AG09309 (cell line): ENCODE data around the gene DMWD.
A peak's percentile ranks its signal among the peaks of the same experiment; 100 is the strongest.

ENCODE experiments used
- DNase-seq: peaks from one replicate; pipeline ENCODE4 v3.0.0-alpha.2; 2010; ENCODE audit warnings: low read depth
- H3K4me3 ChIP-seq: 2 replicates; pipeline ENCODE4 v1.5.1; 2011; ENCODE audit warnings: mild to moderate bottlenecking, low read depth, low read length, moderate library complexity; ENCODE audit not compliant: control insufficient read depth
- TF ChIP-seq, protein P1 (sequence below): IDR thresholded peaks from 2 replicates; pipeline ENCODE4 v1.5.1; 2011; ENCODE audit warnings: mild to moderate bottlenecking, low read depth, low read length, inconsistent platforms; ENCODE audit not compliant: insufficient read depth, control insufficient read depth; ENCODE audit errors: missing control alignments

Gene DMWD, protein sequence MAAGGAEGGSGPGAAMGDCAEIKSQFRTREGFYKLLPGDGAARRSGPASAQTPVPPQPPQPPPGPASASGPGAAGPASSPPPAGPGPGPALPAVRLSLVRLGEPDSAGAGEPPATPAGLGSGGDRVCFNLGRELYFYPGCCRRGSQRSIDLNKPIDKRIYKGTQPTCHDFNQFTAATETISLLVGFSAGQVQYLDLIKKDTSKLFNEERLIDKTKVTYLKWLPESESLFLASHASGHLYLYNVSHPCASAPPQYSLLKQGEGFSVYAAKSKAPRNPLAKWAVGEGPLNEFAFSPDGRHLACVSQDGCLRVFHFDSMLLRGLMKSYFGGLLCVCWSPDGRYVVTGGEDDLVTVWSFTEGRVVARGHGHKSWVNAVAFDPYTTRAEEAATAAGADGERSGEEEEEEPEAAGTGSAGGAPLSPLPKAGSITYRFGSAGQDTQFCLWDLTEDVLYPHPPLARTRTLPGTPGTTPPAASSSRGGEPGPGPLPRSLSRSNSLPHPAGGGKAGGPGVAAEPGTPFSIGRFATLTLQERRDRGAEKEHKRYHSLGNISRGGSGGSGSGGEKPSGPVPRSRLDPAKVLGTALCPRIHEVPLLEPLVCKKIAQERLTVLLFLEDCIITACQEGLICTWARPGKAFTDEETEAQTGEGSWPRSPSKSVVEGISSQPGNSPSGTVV

DNA sequence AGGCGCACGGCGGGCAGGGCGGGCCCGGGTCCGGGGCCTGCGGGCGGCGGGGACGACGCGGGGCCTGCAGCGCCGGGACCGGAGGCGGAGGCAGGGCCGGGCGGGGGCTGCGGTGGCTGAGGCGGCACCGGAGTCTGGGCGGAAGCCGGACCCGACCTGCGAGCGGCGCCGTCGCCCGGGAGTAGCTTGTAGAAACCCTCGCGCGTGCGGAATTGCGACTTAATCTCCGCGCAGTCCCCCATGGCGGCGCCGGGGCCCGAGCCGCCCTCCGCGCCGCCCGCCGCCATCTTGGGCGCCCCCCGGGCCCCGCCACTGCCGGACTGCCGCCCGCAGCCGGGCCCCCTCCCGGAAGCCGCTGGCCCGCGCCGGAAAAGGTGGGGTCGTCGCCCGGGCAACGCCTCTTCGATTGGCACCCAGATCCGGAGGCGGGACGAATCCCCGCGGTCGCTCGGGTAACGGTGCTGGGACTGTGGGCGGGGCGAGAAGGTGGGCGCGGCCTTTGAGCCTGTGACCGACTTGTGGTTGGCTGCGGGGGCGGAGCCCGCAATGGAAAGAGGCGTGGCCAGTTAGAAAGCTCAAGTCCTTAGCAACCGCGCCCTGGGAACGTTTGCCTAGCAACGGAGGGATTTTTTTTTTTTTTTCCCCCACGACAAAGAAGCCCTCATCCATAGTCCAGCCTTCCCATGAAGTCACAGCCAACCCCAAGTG, at the start of gene DMWD:
DMWD (minus strand) TSS at position 376 of the 708 bp plus-strand sequence; CDS start at position 287, 89 bp downstream.
- TF ChIP-seq, protein P1, sequence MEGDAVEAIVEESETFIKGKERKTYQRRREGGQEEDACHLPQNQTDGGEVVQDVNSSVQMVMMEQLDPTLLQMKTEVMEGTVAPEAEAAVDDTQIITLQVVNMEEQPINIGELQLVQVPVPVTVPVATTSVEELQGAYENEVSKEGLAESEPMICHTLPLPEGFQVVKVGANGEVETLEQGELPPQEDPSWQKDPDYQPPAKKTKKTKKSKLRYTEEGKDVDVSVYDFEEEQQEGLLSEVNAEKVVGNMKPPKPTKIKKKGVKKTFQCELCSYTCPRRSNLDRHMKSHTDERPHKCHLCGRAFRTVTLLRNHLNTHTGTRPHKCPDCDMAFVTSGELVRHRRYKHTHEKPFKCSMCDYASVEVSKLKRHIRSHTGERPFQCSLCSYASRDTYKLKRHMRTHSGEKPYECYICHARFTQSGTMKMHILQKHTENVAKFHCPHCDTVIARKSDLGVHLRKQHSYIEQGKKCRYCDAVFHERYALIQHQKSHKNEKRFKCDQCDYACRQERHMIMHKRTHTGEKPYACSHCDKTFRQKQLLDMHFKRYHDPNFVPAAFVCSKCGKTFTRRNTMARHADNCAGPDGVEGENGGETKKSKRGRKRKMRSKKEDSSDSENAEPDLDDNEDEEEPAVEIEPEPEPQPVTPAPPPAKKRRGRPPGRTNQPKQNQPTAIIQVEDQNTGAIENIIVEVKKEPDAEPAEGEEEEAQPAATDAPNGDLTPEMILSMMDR = no peak
- peak within 1 kb of the TSS; percentile 80 for H3K4me3 ChIP-seq
- peak; percentile 93 for DNase-seq

DNA sequence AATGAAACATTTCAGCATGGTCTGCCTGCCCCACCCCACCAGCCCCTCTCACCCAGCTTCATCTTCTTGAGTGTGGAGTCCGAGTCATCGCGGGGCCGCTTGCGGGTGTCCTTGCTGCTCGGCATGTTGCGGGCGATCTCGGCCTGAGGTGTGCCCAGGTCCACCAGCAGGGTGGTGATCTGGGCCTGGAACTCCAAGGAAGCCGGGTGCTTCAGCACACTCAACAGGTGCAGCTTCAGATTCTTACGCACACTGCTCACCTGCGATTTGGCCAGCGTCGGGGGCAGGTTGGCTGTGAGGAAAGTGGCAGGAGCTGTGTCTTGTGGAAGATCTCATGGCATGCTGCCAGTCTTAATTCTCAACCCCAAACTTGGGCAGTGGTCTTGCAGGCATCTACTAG, 49.6 kb upstream of the DMWD start:
- TF ChIP-seq, protein P1 = no peak
- no peak for DNase-seq
- H3K4me3 ChIP-seq = no peak overlapping the region

- no peak overlapping the region for H3K4me3 ChIP-seq
- no peak for DNase-seq
- TF ChIP-seq, protein P1 = no peak
Measured at GRCh38 chr19:45834970-45835369, 42.3 kb upstream of the DMWD start.

DNA sequence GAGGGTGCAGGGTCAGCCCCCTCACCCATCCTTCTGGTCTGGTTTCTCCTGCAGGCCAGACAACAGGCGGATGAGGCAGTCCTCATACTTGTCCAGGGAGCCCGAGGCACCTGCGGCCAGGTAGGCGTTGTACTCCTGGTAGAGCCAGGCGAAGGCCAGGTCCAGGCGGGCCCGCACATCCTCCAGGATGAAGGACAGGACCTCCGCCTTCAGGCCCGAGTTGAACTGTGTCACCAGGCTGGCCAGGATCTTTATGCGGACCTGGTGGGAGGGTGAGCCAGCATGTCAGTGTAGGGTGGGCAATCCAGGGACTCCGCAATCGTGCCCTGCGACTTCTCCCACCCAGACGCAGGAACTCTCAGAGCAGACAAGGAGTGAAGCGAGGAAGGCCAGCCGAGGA, 36.3 kb upstream of the DMWD start:
- TF ChIP-seq, protein P1 = no peak
- no peak overlapping the region for H3K4me3 ChIP-seq
- DNase-seq = no peak

- DNase-seq = no peak
- TF ChIP-seq, protein P1 = no peak
- H3K4me3 ChIP-seq = no peak overlapping the region
Measured at GRCh38 chr19:45828523-45828922, 35.9 kb upstream of the DMWD start.

DNA sequence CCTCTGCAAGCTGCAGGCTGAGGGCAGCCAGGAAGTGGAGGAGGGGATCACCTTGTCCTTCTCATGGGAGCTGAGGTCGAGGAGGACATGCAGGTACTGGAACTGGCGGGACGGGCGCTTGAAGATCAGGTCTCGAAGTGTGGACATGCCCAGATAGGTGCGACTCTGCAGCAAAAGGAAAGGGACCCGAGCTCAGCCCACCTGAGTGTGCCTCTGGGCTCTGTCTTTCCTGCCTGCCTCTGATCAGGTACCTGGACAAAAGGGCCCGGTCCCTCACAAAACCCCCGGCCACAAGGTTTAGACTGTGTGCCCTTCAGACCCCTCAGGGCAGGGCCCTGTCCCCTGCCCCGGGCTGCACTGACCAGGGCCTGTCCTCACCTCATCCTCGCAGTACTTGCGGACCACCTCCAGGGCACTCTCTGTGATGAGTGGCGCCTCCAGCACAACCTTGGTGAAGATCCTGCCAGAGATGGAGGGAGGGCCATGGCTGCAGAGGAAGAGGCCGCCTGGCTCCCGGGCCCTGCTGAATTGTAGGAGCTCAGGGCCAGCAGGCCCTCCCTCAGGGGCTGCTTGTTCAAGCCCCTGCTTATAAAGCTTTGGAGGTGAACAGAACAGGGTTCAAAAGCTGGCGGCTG, 34.9 kb upstream of the DMWD start:
- TF ChIP-seq, protein P1 = no peak
- no peak for DNase-seq
- H3K4me3 ChIP-seq = no peak overlapping the region
